Mucosa of descending colon (tissue), 3 donors: Measurements from ENCODE around the gene KIF15. TPM values are rescaled to one million over a fixed set of nuclear protein-coding genes. Genes with fewer than 3 reads are reported as not detected.

ENCODE experiments used
- ATAC-seq: fragments of 200-7000 bp; cut with Tn5 transposase; one replicate; pipeline ENCODE4 v1.9.1; 2020; ENCODE audit warnings: mild to moderate bottlenecking, moderate library complexity
- DNase-seq, 3 donors: peaks; one replicate each; pipeline ENCODE4 v3.0.0-alpha.2; 2020
- H3K36me3 ChIP-seq: fragments of 200-600 bp; one replicate; pipeline ENCODE4 v1.8.0; 2021; ENCODE audit warnings: low read depth, mild to moderate bottlenecking
- H3K4me1 ChIP-seq: fragments of 200-600 bp; one replicate; pipeline ENCODE4 v1.8.0; 2021; ENCODE audit warnings: low read depth, mild to moderate bottlenecking
- H3K4me3 ChIP-seq: fragments of 200-600 bp; one replicate; pipeline ENCODE4 v1.8.0; 2021; ENCODE audit warnings: mild to moderate bottlenecking
- H3K9me3 ChIP-seq: fragments of 200-600 bp; one replicate; pipeline ENCODE4 v1.8.0; 2021; ENCODE audit warnings: mild to moderate bottlenecking
- intact Hi-C, 2 donors: fragments of 100-400 bp; cut with DNase I in 1 of 2; cut with micrococcal nuclease in 1 of 2; formaldehyde crosslinking; loops; one replicate each; pipeline versions ENCODE4 v1.11.0 to v1.11.1; 2022; cut with DNase I, micrococcal nuclease
- total RNA-seq, 3 donors: library from RNA; stranded (reverse); fragmentation: NEBNext Ultra II Directional in 2 of 3; extraction: Animal tissue kit (Norgen Biotek cat#: 25700) in 2 of 3; gene quantifications; one replicate each; pipeline versions ENCODE4 v1.2.1 to v1.2.4, GENCODE V29; 2021 to 2023
- TF ChIP-seq, protein P1 (sequence below): fragments of 200-600 bp; IDR thresholded peaks from one replicate; pipeline ENCODE4 v1.8.0; 2022; ENCODE audit warnings: antibody characterized with exemption, mild to moderate bottlenecking
- donor health status: DM: no; HTN: no; CAD: no; lungs with moderate emphysema.
- donor health status: DM: no; HTN: no; CAD: no.
- donor health status: DM: no; HTN: yes; CAD: no.

Gene KIF15
- total RNA-seq, 3 donors from 2014 or later, result 1.6 to 7.6 (median 2.4) TPM

DNA sequence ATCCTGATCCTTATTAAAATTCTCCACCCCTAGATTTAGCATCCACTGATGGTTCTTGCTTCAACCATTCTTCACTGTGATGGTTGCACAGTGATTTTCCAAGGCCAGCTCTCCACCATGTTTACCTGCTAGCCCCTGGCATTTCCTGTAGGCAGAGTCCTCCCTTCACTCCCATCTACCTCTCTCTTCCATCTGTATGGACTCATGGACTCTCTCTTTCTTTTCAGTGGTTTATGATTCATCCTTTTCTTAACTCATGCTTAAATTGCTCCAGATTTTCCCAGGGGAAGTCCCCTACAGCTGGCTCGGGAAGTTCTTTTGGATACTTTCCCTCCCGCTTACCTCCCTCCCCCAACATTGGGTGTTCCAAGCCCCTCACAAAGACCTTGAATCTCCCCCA is 131.5 kb downstream of the KIF15 start:
- no peak overlapping the region for H3K4me3 ChIP-seq
- no peaks in the 10 kb centered on the region for H3K9me3 ChIP-seq
- intact Hi-C loops, result no loop called here
- ATAC-seq, result no peak
- DNase-seq, result no peak
- H3K4me1 ChIP-seq, result no peaks in the 10 kb centered on the region
- TF ChIP-seq, protein P1, sequence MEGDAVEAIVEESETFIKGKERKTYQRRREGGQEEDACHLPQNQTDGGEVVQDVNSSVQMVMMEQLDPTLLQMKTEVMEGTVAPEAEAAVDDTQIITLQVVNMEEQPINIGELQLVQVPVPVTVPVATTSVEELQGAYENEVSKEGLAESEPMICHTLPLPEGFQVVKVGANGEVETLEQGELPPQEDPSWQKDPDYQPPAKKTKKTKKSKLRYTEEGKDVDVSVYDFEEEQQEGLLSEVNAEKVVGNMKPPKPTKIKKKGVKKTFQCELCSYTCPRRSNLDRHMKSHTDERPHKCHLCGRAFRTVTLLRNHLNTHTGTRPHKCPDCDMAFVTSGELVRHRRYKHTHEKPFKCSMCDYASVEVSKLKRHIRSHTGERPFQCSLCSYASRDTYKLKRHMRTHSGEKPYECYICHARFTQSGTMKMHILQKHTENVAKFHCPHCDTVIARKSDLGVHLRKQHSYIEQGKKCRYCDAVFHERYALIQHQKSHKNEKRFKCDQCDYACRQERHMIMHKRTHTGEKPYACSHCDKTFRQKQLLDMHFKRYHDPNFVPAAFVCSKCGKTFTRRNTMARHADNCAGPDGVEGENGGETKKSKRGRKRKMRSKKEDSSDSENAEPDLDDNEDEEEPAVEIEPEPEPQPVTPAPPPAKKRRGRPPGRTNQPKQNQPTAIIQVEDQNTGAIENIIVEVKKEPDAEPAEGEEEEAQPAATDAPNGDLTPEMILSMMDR, result no peak
- no peaks in the 10 kb centered on the region for H3K36me3 ChIP-seq

DNA sequence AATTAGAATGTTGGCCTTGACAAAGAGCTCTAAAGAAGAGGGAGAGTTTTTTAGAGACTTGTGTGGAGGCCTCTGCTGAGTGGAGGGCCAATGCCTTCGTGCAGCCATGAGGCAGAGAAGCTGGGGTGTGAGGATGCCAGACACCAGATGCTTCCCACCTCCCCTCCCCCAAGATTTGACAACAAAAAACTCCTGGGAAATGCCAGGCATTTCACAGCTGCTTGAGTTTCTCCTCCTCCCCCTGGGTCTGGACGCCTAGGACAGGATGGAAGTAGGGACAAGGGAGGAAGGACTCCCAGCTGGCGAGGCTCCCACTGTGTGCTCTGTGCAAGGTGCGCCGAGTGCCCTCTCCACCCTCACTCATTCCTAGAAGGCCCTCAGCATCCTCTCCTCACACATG is 132.9 kb downstream of the KIF15 start:
- no peaks in the 10 kb centered on the region for H3K36me3 ChIP-seq
- no peak overlapping the region for H3K4me3 ChIP-seq
- DNase-seq, result no peak
- no peak for ATAC-seq
- H3K4me1 ChIP-seq, result no peaks in the 10 kb centered on the region
- TF ChIP-seq, protein P1, result no peak
- H3K9me3 ChIP-seq, result no peaks in the 10 kb centered on the region
- intact Hi-C loops, result no loop called here

DNA sequence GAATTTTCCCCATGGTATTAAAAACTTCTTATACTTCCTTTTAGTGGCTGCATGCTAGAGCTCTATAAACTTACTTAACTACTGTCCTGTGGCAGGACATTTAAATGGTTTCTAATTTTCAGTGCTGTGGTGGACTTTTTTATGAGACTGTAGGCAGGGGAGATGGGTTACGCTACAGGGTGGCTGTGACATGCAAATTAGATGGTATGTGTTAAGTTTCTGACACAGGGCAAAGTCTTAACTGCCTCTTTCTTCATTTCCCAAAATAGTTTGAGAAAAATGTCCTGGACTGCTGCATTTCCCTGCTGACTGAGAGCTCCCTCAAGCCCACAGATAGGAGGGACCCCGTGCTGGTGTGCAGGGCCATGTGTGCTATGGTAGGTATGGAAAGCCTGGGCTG is 134.8 kb downstream of the KIF15 start:
- TF ChIP-seq, protein P1, result no peak
- Histone ChIP-seq H3K4me1 (no peaks in the 10 kb centered on the region), H3K36me3 (no peaks in the 10 kb centered on the region), H3K9me3 (no peaks in the 10 kb centered on the region), H3K4me3 (no peak overlapping the region)
- ATAC-seq (no peak), DNase-seq (no peak)
- intact Hi-C loops, result no loop called here

DNA sequence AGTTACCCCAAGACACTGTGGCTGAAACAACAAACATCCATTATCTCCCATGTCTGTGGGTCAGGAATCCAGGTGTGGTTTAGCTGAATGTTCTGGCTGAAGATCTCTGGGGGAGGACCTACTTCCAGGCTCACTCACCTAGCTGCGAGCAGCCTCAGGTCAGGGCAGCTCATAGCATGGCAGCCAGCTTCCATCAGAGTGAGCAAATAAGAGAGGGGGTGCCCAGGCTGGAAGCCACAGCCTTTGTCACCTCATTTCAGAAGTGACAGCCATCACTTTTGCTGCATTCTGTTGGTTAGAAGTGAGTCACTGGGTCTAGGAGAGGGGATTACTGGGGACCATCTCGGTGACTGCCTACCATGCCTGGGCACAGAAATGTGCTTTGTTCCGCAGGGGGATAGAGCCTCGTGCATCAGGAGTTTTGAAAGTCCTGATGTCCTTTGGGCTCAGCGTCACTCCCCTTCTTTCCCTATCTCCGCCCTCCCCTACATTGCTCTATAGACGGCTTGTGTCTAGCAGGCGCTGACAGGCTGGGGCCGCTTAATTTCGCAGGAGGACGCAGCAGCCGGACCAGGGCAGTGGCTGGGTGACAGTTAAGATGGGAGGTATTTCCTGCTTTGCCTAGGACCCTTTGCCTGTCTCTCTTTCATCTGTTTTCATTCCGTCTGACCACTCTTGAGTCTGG is 138.2 kb downstream of the KIF15 start:
- Histone ChIP-seq H3K4me3 (no peak overlapping the region), H3K9me3 (no peaks in the 10 kb centered on the region), H3K36me3 (no peaks in the 10 kb centered on the region), H3K4me1 (no peaks in the 10 kb centered on the region)
- TF ChIP-seq, protein P1, result no peak
- ATAC-seq, result no peak
- DNase-seq, result no peak
- intact Hi-C loops, result no loop called here

DNA sequence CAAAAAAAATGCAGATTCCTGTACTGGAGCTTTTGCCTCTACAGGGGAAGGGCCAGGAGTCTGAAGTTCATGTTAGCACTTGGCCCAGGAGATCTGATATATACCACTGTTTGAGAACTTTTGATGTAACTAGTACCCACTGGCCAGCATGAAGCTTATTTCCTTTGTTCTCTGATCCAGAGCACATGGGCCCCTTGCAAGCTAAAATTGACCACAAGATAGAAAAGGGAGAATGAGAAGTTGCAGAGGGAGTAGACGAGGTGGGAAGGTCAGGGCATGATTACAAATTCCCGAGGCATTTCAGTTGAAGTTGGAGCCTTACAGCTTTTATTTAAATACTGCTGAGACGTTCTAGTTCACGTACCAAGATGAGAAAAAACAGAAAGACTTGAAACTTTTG is 141.0 kb downstream of the KIF15 start:
- DNase-seq (no peak), ATAC-seq (no peak)
- no peak overlapping the region for H3K4me3 ChIP-seq
- intact Hi-C loops, result no loop called here
- H3K36me3 ChIP-seq, result no peaks in the 10 kb centered on the region
- TF ChIP-seq, protein P1, result no peak
- H3K4me1 ChIP-seq, result no peaks in the 10 kb centered on the region
- H3K9me3 ChIP-seq, result no peaks in the 10 kb centered on the region

Other genes starting within 250 kb of the KIF15 start
- 1 to 10 TPM in 2 of 3 donors, under 1 TPM in 1; 0.96 to 3.0 (median 1.6) TPM for gene ZKSCAN7, start 206.6 kb upstream of the KIF15 start, total RNA-seq
- gene ZNF660, start 176.8 kb upstream of the KIF15 start, total RNA-seq, result 1 to 10 TPM in 2 of 3 donors, under 1 TPM in 1; 0.67 to 4.6 (median 1.1) TPM
- gene ZNF197, start 136.8 kb upstream of the KIF15 start, total RNA-seq, result 10 to 100 TPM in 2 of 3 donors, 1 to 10 TPM in 1; 10.0 to 19.5 (median 14.5) TPM
- 1 to 10 TPM; 4.9 to 8.0 (median 6.0) TPM for gene ZNF35, start 113.1 kb upstream of the KIF15 start, total RNA-seq
- gene ZNF502, start 49.1 kb upstream of the KIF15 start, total RNA-seq, result 1 to 10 TPM; 2.5 to 7.7 (median 3.6) TPM
- gene ZNF501, start 32.2 kb upstream of the KIF15 start, total RNA-seq, result 1 to 10 TPM; 3.6 to 6.4 (median 3.7) TPM
- gene KIAA1143, start 175 bp upstream of the KIF15 start, total RNA-seq, result 10 to 100 TPM; 18.8 to 29.2 (median 19.1) TPM
- gene TMEM42, start 100.1 kb downstream of the KIF15 start, total RNA-seq, result 10 to 100 TPM in 2 of 3 donors, 1 to 10 TPM in 1; 7.8 to 11.2 (median 10.0) TPM
- not detected for gene TGM4, start 112.8 kb downstream of the KIF15 start, total RNA-seq
- gene ZDHHC3, start 214.4 kb downstream of the KIF15 start, total RNA-seq, result 100 to 1,000 TPM in 2 of 3 donors, 10 to 100 TPM in 1; 94.7 to 204 (median 143) TPM
- 10 to 100 TPM; 23.2 to 26.2 (median 24.4) TPM for gene EXOSC7, start 214.4 kb downstream of the KIF15 start, total RNA-seq